GM12891 (cell line): ENCODE measurements around the gene CHCHD4.

Experiments used
- POLR2A ChIP-seq: IDR thresholded peaks from 2 replicates; pipeline ENCODE4 v1.6.1; 2011; ENCODE audit warnings: low read depth, low read length, control low read depth
- POLR2AphosphoS5 ChIP-seq: IDR thresholded peaks from 2 replicates; pipeline ENCODE4 v1.6.1; 2011; ENCODE audit warnings: low read depth, low read length, control low read depth
- TAF1 ChIP-seq: IDR thresholded peaks from 2 replicates; pipeline ENCODE4 v1.6.1; 2011; ENCODE audit warnings: low read depth, low read length, control low read depth

DNA sequence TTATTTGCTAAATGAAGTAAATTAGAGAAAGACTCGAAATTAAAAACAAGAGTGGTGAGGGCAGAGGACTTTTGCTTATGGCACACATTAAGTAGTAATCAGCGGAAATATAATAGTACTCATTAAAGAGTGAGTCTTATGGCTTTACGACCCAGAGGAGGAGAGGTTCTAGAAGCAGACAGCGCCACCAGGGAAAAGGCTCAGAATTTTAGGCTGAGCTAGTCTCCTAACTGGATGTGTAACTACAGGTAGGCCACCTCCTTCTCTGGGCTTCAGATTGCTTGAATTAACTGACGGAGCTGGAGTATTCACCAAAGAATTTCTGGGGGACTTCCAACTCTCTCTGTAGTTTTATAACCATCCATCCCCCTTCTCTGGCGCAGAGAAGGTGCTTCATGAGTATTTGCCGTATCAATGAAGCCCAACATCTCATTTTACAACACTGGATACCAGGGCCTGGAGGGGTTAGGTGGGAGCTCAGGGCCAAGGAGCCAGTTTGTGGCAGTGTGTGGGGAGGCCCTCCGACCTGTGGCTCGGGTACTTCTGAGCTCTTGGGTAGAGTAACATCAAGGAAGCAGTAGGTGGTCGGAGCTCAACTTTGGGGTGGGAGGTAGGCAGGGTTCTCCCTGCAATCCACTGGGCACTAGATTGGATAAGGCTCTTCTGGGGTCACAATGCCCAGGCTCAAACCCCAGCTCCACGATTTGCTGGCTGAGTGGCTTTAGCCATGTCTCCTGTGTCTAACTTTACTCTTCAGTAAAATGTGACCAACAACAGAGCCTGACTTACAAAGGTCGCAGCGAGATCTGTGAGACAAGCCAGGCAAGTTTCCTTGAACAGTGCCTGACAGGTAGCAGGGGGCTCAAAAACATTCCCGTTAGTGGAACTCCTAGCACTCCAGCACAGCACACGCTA is 1.1 kb downstream of the CHCHD4 start:
- no peak for TF ChIP-seq TAF1
- TF ChIP-seq POLR2AphosphoS5 = no peak
- peak; percentile 17; the same call in 1 of the 2 replicates for TF ChIP-seq POLR2A
